Osteocyte (in vitro differentiated cells): ENCODE measurements around the gene ACSL3. TPM values are rescaled to one million over a fixed set of nuclear protein-coding genes. Genes with fewer than 3 reads are reported as not detected.

Experiments used
- DNase-seq: peaks from one replicate; pipeline ENCODE4 v3.0.0; 2021; ENCODE audit warnings: mixed read lengths; ENCODE audit not compliant: unreplicated experiment; ENCODE audit errors: extremely low spot score
- H3K27ac Mint-ChIP-seq: one replicate; pipeline ENCODE4 v1.8.0; 2021; ENCODE audit warnings: mild to moderate bottlenecking, mixed read lengths; ENCODE audit not compliant: unreplicated experiment
- H3K27me3 Mint-ChIP-seq: one replicate; pipeline ENCODE4 v1.8.0; 2021; ENCODE audit warnings: mixed read lengths; ENCODE audit not compliant: unreplicated experiment
- H3K36me3 Mint-ChIP-seq: one replicate; pipeline ENCODE4 v1.8.0; 2021; ENCODE audit warnings: mixed read lengths; ENCODE audit not compliant: unreplicated experiment
- H3K4me1 Mint-ChIP-seq: one replicate; pipeline ENCODE4 v1.8.0; 2021; ENCODE audit warnings: mixed read lengths; ENCODE audit not compliant: unreplicated experiment
- H3K4me3 Mint-ChIP-seq: one replicate; pipeline ENCODE4 v1.8.0; 2021; ENCODE audit warnings: mild to moderate bottlenecking, moderate library complexity, mixed read lengths; ENCODE audit not compliant: unreplicated experiment
- H3K9me3 Mint-ChIP-seq: one replicate; pipeline ENCODE4 v1.8.0; 2021; ENCODE audit warnings: mixed read lengths; ENCODE audit not compliant: unreplicated experiment
- total RNA-seq: library from RNA; stranded (reverse); gene quantifications from 2 replicates; pipeline ENCODE4 v1.2.1, GENCODE V29; 2021
- TF ChIP-seq, protein P1 (sequence below): fragments of 200-600 bp; sonication (generic); IDR thresholded peaks from 2 replicates; pipeline ENCODE4 v1.5.0; 2021; ENCODE audit warnings: antibody characterized with exemption, mild to moderate bottlenecking, moderate library complexity

Gene ACSL3
- total RNA-seq, 1 donor from 2014 or later, result 131 TPM

DNA sequence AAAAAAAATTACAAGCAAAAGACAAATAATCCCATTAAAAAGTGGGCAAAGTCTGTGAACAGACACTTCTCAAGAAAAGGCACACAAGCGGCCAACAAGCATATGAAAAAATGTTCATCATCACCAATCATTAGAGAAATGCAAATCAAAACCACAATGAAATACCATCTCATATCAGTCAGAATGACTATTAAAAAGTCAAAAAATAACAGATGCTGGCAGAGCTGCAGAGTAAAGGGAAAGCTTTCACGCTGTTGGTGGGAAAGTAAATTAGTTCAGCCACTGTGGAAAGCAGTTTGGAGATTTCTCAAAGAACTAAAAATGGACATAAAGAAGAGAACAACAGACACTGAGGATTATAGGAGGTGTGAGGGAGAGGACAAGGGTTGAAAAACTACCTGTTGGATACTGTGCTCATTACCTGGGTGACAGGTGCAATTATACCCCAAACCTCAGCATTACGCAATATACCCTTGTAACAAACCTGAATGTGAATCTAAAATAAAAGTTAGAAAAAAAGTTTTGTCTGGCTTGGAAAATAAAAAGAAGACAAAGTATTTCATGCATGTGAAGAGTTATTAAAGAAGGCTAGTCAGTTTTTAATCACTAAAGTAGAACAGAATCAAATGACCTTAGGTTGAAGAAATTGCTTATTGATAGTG, 8.7 kb upstream of the ACSL3 start:
- Mint-ChIP-seq H3K36me3 (no peaks in the 10 kb centered on the region), H3K4me1 (no peaks in the 10 kb centered on the region), H3K27me3 (no peaks in the 10 kb centered on the region), H3K27ac (no peak overlapping the region), H3K9me3 (no peaks in the 10 kb centered on the region), H3K4me3 (no peak overlapping the region)
- DNase-seq, result no peak
- TF ChIP-seq, protein P1, sequence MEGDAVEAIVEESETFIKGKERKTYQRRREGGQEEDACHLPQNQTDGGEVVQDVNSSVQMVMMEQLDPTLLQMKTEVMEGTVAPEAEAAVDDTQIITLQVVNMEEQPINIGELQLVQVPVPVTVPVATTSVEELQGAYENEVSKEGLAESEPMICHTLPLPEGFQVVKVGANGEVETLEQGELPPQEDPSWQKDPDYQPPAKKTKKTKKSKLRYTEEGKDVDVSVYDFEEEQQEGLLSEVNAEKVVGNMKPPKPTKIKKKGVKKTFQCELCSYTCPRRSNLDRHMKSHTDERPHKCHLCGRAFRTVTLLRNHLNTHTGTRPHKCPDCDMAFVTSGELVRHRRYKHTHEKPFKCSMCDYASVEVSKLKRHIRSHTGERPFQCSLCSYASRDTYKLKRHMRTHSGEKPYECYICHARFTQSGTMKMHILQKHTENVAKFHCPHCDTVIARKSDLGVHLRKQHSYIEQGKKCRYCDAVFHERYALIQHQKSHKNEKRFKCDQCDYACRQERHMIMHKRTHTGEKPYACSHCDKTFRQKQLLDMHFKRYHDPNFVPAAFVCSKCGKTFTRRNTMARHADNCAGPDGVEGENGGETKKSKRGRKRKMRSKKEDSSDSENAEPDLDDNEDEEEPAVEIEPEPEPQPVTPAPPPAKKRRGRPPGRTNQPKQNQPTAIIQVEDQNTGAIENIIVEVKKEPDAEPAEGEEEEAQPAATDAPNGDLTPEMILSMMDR, result no peak

DNA sequence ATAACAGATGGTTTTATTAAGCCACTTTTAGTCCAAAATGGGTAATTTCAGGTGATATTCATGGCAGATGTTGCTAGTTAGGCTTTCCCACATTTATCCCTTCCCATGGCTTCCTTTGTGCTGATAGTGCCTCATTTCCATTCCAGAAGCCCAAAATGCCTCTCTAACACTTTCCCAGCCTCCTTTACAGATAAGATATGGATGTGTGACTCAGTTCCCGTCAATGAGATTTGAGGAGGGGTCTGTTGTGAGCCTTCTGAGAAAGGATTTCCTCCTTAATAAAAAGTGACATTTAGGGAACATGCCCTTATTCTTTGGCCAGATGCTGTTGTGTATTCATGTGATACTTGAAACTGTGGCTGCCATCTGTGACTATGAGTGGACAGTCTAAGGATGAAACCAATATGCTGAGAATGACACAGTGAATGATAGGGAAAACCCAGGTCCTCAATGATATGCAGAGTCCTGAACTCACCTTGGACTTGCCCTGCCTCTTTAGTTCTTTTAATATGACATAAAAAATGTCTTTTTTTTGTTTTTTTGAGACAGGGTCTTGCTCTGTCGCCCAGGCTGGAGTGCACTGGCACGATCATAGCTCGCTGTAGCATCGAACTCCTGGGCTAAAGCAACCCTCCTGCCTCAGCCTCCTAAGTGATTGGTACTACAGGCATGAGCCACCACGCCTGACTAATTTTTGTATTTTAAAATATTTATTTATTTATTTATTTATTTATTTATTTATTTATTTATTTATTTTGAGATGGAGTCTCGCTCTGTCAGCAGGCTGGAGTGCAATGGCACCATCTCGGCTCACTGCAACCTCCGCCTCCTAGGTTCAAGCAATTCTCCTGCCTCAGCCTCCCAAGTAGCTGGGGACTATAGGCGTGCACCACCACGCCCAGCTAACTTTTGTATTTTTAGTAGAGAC, 5.8 kb upstream of the ACSL3 start:
- Mint-ChIP-seq H3K4me1 (peaks cover 5% of the 10 kb centered on the region), H3K27ac (no peak overlapping the region), H3K27me3 (no peaks in the 10 kb centered on the region), H3K36me3 (no peaks in the 10 kb centered on the region), H3K9me3 (no peaks in the 10 kb centered on the region), H3K4me3 (no peak overlapping the region)
- no peak for DNase-seq
- TF ChIP-seq, protein P1, result no peak

DNA sequence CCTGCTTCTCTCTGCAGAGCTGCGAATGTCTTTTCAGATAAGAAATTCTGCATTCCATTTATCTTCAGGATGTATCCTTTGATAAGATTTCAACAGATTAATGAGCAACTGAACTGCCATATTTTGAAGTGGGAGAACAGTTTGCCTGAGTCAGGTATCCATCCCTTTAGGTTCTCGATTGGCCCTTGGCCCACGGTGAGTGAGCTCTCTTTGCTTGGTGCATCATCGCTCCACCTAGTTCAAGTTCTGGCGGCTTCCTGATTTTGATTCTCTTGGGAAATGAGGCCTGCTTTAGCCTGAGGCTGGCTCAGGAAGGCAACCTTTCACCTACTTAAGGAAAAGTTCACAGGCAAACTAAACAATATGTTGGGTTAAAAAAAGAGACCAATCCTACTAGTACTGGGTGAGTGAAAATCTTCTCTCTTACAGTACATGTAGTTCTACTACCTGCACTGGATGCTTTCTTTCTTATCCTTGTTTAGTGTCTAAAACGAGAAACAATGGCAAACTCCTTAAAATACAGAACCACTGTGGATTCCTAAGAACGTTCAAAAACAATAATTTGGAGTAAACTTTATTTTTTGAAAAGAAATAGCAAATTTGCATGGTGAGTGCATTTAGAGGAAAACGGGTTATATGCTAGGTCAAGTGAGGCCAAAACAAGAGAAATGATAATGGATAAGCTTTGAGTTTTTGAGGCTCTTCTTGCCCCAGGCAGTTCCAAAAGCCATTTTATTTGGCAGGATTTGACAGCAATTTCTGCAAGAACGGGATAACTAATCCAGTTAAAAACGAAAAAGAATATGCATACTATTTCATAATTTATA, 837 bp upstream of the ACSL3 start:
- no peaks in the 10 kb centered on the region for H3K9me3 Mint-ChIP-seq
- H3K27ac Mint-ChIP-seq, result peak overlapping the region; percentile 65
- no peak for DNase-seq
- no peaks in the 10 kb centered on the region for H3K36me3 Mint-ChIP-seq
- H3K27me3 Mint-ChIP-seq, result no peaks in the 10 kb centered on the region
- peak overlapping the region; percentile 74 for H3K4me3 Mint-ChIP-seq
- TF ChIP-seq, protein P1, result no peak
- H3K4me1 Mint-ChIP-seq, result peaks cover 9% of the 10 kb centered on the region

DNA sequence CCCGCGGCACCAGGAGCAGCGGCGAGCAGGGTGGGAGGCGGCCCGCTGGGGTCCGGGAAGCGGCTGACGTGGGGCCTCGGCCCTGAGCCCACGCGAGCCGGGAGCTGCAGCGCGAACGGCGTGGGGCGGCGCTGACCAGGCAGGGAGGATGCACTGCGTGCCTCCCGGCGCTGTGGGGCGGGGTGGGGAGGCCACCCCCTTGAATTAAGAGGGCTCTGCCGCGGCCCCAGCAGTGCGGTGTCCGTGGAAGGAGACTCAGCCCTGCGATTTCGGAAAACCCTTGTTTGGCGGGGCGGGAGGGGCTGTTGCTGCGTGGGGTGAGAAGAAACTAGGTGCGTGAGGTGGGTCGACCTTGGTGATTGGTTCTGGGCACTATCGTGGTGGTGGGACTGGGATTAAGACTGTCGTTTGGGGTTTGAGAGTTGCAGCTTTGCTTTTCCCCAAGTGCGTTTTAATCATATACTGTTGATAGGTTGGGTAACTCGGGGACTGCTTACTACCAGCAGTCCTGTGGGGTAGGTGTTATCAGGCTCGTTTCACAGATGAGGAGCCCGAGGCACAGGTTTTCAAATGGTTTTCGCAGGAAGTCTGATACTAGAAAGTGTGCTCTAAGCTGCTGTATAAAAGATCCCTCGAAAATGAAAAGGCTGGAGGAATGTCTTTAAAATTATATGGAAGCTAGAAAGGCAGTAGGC, 722 bp downstream of the ACSL3 start:
- Mint-ChIP-seq H3K27me3 (no peaks in the 10 kb centered on the region), H3K9me3 (no peaks in the 10 kb centered on the region), H3K4me3 (no peak overlapping the region), H3K36me3 (no peaks in the 10 kb centered on the region), H3K4me1 (peaks cover 9% of the 10 kb centered on the region), H3K27ac (no peak overlapping the region)
- DNase-seq, result no peak
- TF ChIP-seq, protein P1, result no peak
